IMR-90 (cell line): ENCODE measurements around the gene CTSS. TPM values are rescaled to one million over a fixed set of nuclear protein-coding genes. Genes with fewer than 3 reads are reported as not detected.
A peak's percentile ranks its signal among the peaks of the same experiment; 100 is the strongest.

ENCODE experiments used
- ATAC-seq: fragments of 200-7000 bp; cut with Tn5 transposase; 2 replicates; pipeline ENCODE4 v1.9.1; 2020; ENCODE audit warnings: low read depth, mild to moderate bottlenecking, moderate library complexity
- BruUV-seq: library from RNA; stranded (reverse); fragments of 400-500 nt; replicated peaks from 2 replicates; lab custom pipeline; 2021; lab: Mats Ljungman, UMichigan
- CTCF ChIA-PET: fragments of 300-600 bp; formaldehyde crosslinking; extraction: SDS; loops from one replicate; lab custom pipeline; 2021; ENCODE audit warnings: antibody characterized with exemption; lab: Yijun Ruan, JAX
- POLR2A ChIA-PET: fragments of 300-600 bp; sonication (Branson Sonifier 250); formaldehyde crosslinking; loops from one replicate; lab custom pipeline; 2022; ENCODE audit warnings: antibody characterized with exemption; ENCODE audit not compliant: unreplicated experiment; lab: Charles Lee
- DNase-seq: peaks from one replicate; pipeline ENCODE4 v3.0.0; 2013
- H2AFZ ChIP-seq: replicated peaks from 2 replicates; pipeline ENCODE3; 2013; ENCODE audit warnings: low read length, mild to moderate bottlenecking; ENCODE audit not compliant: poor library complexity
- H2AK5ac ChIP-seq: 2 replicates; pipeline ENCODE4 v1.6.1; 2013; ENCODE audit warnings: low read depth, low read length, inconsistent platforms
- H2AK9ac ChIP-seq: replicated peaks from 2 replicates; pipeline ENCODE3; 2013; ENCODE audit warnings: mild to moderate bottlenecking, low read depth, low read length, moderate library complexity; ENCODE audit not compliant: poor library complexity
- H2BK120ac ChIP-seq: 2 replicates; pipeline ENCODE4 v1.6.1; 2013; ENCODE audit warnings: low read depth, low read length, inconsistent platforms
- H2BK15ac ChIP-seq: 3 replicates; pipeline ENCODE4 v1.6.1; 2013; ENCODE audit warnings: low read depth, low read length, inconsistent platforms
- H2BK20ac ChIP-seq: 2 replicates; pipeline ENCODE4 v1.6.1; 2013; ENCODE audit warnings: low read depth, mild to moderate bottlenecking, inconsistent platforms, low read length, moderate library complexity
- H2BK5ac ChIP-seq: 2 replicates; pipeline ENCODE4 v1.6.1; 2013; ENCODE audit warnings: mild to moderate bottlenecking, low read depth, low read length, inconsistent platforms; ENCODE audit not compliant: poor library complexity, severe bottlenecking
- H3K14ac ChIP-seq: replicated peaks from 2 replicates; pipeline ENCODE4 v1.6.1; 2013; ENCODE audit warnings: low read depth, low read length, inconsistent platforms
- H3K18ac ChIP-seq: 2 replicates; pipeline ENCODE4 v1.6.1; 2013; ENCODE audit warnings: low read depth, low read length, control low read depth
- H3K23ac ChIP-seq: 2 replicates; pipeline ENCODE4 v1.6.1; 2013; ENCODE audit warnings: low read depth, low read length, inconsistent platforms
- H3K27ac ChIP-seq: 2 replicates; pipeline ENCODE4 v1.5.1; 2013; ENCODE audit warnings: mild to moderate bottlenecking, control low read depth, low read length; ENCODE audit not compliant: insufficient read depth
- H3K27me3 ChIP-seq: 2 replicates; pipeline ENCODE4 v1.6.1; 2013; ENCODE audit warnings: low read length; ENCODE audit not compliant: control insufficient read depth, insufficient read depth
- H3K36me3 ChIP-seq: 2 replicates; pipeline ENCODE4 v1.6.1; 2013; ENCODE audit warnings: low read length, mixed read lengths; ENCODE audit not compliant: control insufficient read depth, insufficient read depth
- H3K4ac ChIP-seq: 2 replicates; pipeline ENCODE4 v1.6.1; 2013; ENCODE audit warnings: low read depth, low read length, inconsistent platforms
- H3K4me1 ChIP-seq: 2 replicates; pipeline ENCODE4 v1.6.1; 2013; ENCODE audit warnings: low read length, mixed read lengths; ENCODE audit not compliant: control insufficient read depth, insufficient read depth
- H3K4me2 ChIP-seq: 2 replicates; pipeline ENCODE4 v1.6.1; 2013; ENCODE audit warnings: low read depth, mild to moderate bottlenecking, control low read depth, low read length, moderate library complexity
- H3K4me3 ChIP-seq: 2 replicates; pipeline ENCODE4 v1.5.1; 2013; ENCODE audit warnings: low read depth, mild to moderate bottlenecking, control low read depth, low read length, moderate library complexity; ENCODE audit not compliant: insufficient read depth
- H3K56ac ChIP-seq: 2 replicates; pipeline ENCODE4 v1.6.1; 2013; ENCODE audit warnings: low read length, inconsistent platforms; ENCODE audit not compliant: insufficient read depth; ENCODE audit errors: extremely low read depth
- H3K79me1 ChIP-seq, 2 experiments: 2 replicates each; pipeline ENCODE4 v1.6.1; 2013; ENCODE audit warnings: low read length in 2 of 2, inconsistent platforms in 1 of 2, low read depth in 1 of 2
- H3K9ac ChIP-seq: 2 replicates; pipeline ENCODE4 v1.6.1; 2013; ENCODE audit warnings: low read depth, low read length, control low read depth
- H3K9me1 ChIP-seq: 2 replicates; pipeline ENCODE4 v1.6.1; 2013; ENCODE audit warnings: low read length, inconsistent platforms; ENCODE audit not compliant: insufficient read depth
- H3K9me3 ChIP-seq: 2 replicates; pipeline ENCODE4 v1.6.1; 2013; ENCODE audit warnings: low read length; ENCODE audit not compliant: control insufficient read depth, insufficient read depth
- H4K20me1 ChIP-seq: 2 replicates; pipeline ENCODE4 v1.6.1; 2013; ENCODE audit warnings: low read length, inconsistent platforms; ENCODE audit not compliant: insufficient read depth
- H4K5ac ChIP-seq: 2 replicates; pipeline ENCODE4 v1.6.1; 2013; ENCODE audit warnings: mild to moderate bottlenecking, low read depth, low read length, control low read depth
- H4K8ac ChIP-seq, 2 experiments: 2 replicates each; pipeline ENCODE4 v1.6.1; 2013; ENCODE audit warnings: low read depth in 2 of 2, low read length in 2 of 2, control low read depth in 1 of 2, inconsistent platforms in 1 of 2
- H4K91ac ChIP-seq: 2 replicates; pipeline ENCODE4 v1.6.1; 2013; ENCODE audit warnings: low read depth, low read length, inconsistent platforms; ENCODE audit not compliant: insufficient read depth
- BHLHE40 ChIP-seq: fragments of 150-350 bp; IDR thresholded peaks from 2 replicates; pipeline ENCODE4 v1.6.1; 2016; ENCODE audit warnings: mild to moderate bottlenecking, low read depth, low read length
- MAFK ChIP-seq: IDR thresholded peaks from 2 replicates; pipeline ENCODE4 v1.6.1; 2012; ENCODE audit warnings: low read depth, low read length, improper control_type of control experiment
- MAZ ChIP-seq: IDR thresholded peaks from 2 replicates; pipeline ENCODE4 v1.6.1; 2012; ENCODE audit warnings: low read depth, mild to moderate bottlenecking, low read length, improper control_type of control experiment, moderate library complexity, borderline replicate concordance
- NFE2L2 ChIP-seq: fragments of 150-350 bp; IDR thresholded peaks from 2 replicates; pipeline ENCODE4 v1.6.1; 2016; ENCODE audit warnings: low read depth, mild to moderate bottlenecking, low read length
- POLR2A ChIP-seq: IDR thresholded peaks from 2 replicates; pipeline ENCODE4 v1.6.1; 2012; ENCODE audit warnings: mild to moderate bottlenecking, low read depth, low read length
- SMC3 ChIP-seq: fragments of 150-350 bp; IDR thresholded peaks from 2 replicates; pipeline ENCODE4 v1.6.1; 2016; ENCODE audit warnings: low read depth, mild to moderate bottlenecking, antibody characterized with exemption, low read length, moderate library complexity
- USF2 ChIP-seq: fragments of 150-350 bp; IDR thresholded peaks from 2 replicates; pipeline ENCODE4 v1.6.1; 2017; ENCODE audit warnings: mild to moderate bottlenecking, antibody characterized with exemption, low read length, low read depth
- dilution Hi-C: fragments of 300-500 bp; cut with HindIII; formaldehyde crosslinking; loops from one replicate; pipeline ENCODE4 v1.14.3; 2018; ENCODE audit warnings: low sequenced_read_pairs; ENCODE audit not compliant: unreplicated experiment
- in situ Hi-C: fragments of 300-500 bp; cut with MboI; formaldehyde crosslinking; loops from 3 replicates; pipeline ENCODE4 v1.14.3; 2019; ENCODE audit warnings: low sequenced_read_pairs, inconsistent platforms, mixed read lengths
- intact Hi-C: fragments of 100-400 bp; cut with micrococcal nuclease; formaldehyde crosslinking; loops from 2 replicates; pipeline ENCODE4 v1.10.0; 2022
- polyA plus RNA-seq, 3 experiments: library from polyadenylated mRNA; depleted of rRNA; stranded (reverse); fragments of >200 nt; gene quantifications; 2 replicates each; pipeline ENCODE4 v1.2.3, GENCODE V29; 2012; ENCODE audit warnings: low replicate concordance in 1 of 3
- total RNA-seq: library from RNA; depleted of rRNA; stranded (reverse); fragments of >200 nt; gene quantifications from 2 replicates; pipeline ENCODE4 v1.2.3, GENCODE V29; 2012

The CTSS gene
- total and polyA plus RNA-seq, 2 of the 4 experiments (the other 2 are of a cell fraction), result 0.18 to 0.48 TPM

- Histone ChIP-seq H3K4me3 (peak overlapping the region; percentile 33; the same call in 1 of the 2 replicates), H3K14ac (no peak overlapping the region; the same call in 1 of the 2 replicates), H3K27me3 (no peaks in the 10 kb centered on the region), H3K4me1 (peaks cover 3% of the 10 kb centered on the region), H4K5ac (no peak overlapping the region), H4K8ac (peak overlapping the region in 1 of 2 experiments; percentile 65; a peak in 1 of 4 replicates), H3K36me3 (no peaks in the 10 kb centered on the region), H3K79me1 (no peaks in the 10 kb centered on the region), H2AK5ac (no peak overlapping the region), H3K9me3 (no peaks in the 10 kb centered on the region), H3K27ac (no peak overlapping the region), H3K4ac (no peak overlapping the region; the same call in 1 of the 2 replicates), H3K9ac (no peak overlapping the region), H3K56ac (no peak overlapping the region), H2BK120ac (peak overlapping the region; percentile 84), H3K23ac (no peak overlapping the region), H4K91ac (no peak overlapping the region), H2BK15ac (no peak overlapping the region), H2AK9ac (no peak overlapping the region), H4K20me1 (no peaks in the 10 kb centered on the region), H2AFZ (no peak overlapping the region), H2BK5ac (peak overlapping the region; percentile 64), H3K4me2 (peak overlapping the region; percentile 92; the same call in 1 of the 2 replicates), H3K9me1 (peaks cover 4% of the 10 kb centered on the region; the same call in 1 of the 2 replicates), H2BK20ac (no peak overlapping the region), H3K18ac (0 out of 2 replicates have a peak overlapping the region, but pooled peaks have one; percentile 61)
- DNase-seq (peak; percentile 20), ATAC-seq (peak; percentile 69)
- POLR2A ChIA-PET, result no interaction called here
- no TSS peak for BruUV-seq
- in situ Hi-C loops, result no loop called here
- intact Hi-C loops, result loop anchor here (10.0 kb wide), 1 partner anchor 843 kb away; no protein-coding TSS in a partner anchor
- CTCF ChIA-PET, result interaction anchor here (0.8 kb wide), 1 partner anchor 22 kb away, joined by 5 read pairs; no protein-coding TSS in a partner anchor
- dilution Hi-C loops, result no loop called here
- TF ChIP-seq NFE2L2, result peak; percentile 29; the same call in 1 of the 2 replicates
- TF ChIP-seq SMC3, result no peak
- TF ChIP-seq BHLHE40, result no peak
- no peak for TF ChIP-seq MAFK
- TF ChIP-seq USF2, result no peak
- TF ChIP-seq MAZ, result no peak
- TF ChIP-seq POLR2A, result no peak
Measured at GRCh38 chr1:150787455-150787854, 21.9 kb upstream of the CTSS start.
